Sigmoid colon (tissue), 4 donors: Measurements from ENCODE around the gene NFKB1.

Source experiments
- CTCF ChIP-seq, 4 experiments: fragments of 450-650 bp in 3 of 4; fragments of 200-600 bp in 1 of 4; IDR thresholded peaks; one replicate each; pipeline ENCODE4 v1.5.1; 2016 to 2019; ENCODE audit warnings: antibody characterized with exemption in 4 of 4, mild to moderate bottlenecking in 3 of 4, moderate library complexity in 2 of 4
- EP300 ChIP-seq, 4 donors: sonication (generic); formaldehyde crosslinking; IDR thresholded peaks; one replicate each; pipeline ENCODE4 v1.6.1; 2017; ENCODE audit warnings: antibody characterized with exemption in 4 of 4
- POLR2A ChIP-seq, 2 donors: fragments of 450-650 bp; IDR thresholded peaks; one replicate each; pipeline ENCODE4 v1.6.1; 2016; ENCODE audit warnings: antibody characterized with exemption in 2 of 2, mild to moderate bottlenecking in 2 of 2, moderate library complexity in 2 of 2

GRCh38 chr4:102494603-102495002, 6.6 kb upstream of the NFKB1 start:
- TF ChIP-seq CTCF (IDR thresholded peaks at IDR 0.05): no peak
- no peak for TF ChIP-seq POLR2A (IDR thresholded peaks at IDR 0.05)
- TF ChIP-seq EP300 (IDR thresholded peaks at IDR 0.05): no peak
